HEK293 (cell line): ENCODE measurements around the gene CREB3L1.

Experiments used
- CTCF ChIA-PET: fragments of 350-600 bp; formaldehyde crosslinking; extraction: SDS; loops from one replicate; lab custom pipeline; 2021; ENCODE audit warnings: antibody characterized with exemption; lab: Yijun Ruan, JAX
- POLR2A ChIA-PET: fragments of 300-600 bp; formaldehyde crosslinking; extraction: SDS; loops from one replicate; lab custom pipeline; 2020; ENCODE audit warnings: antibody characterized with exemption, inconsistent platforms; lab: Yijun Ruan, JAX
- H3K27ac ChIP-seq: fragments of 200-500 bp; sonication (Bioruptor generic); 2 replicates; pipeline ENCODE4 v1.5.1; 2014; ENCODE audit warnings: low read depth, low read length, control low read depth, inconsistent platforms; ENCODE audit errors: extremely low read depth
- H3K36me3 ChIP-seq, 2 experiments: fragments of 200-500 bp in 1 of 2; sonication (Bioruptor generic) in 1 of 2; 1 replicate in 1 of 2; 2 replicates in 1 of 2; pipeline ENCODE4 v1.5.1; 2014 to 2017; ENCODE audit warnings: inconsistent platforms in 2 of 2, low read length in 2 of 2; ENCODE audit not compliant: control insufficient read depth in 2 of 2, insufficient read depth in 1 of 2
- H3K4me1 ChIP-seq: fragments of 200-500 bp; sonication (Bioruptor generic); 2 replicates; pipeline ENCODE4 v1.5.1; 2014; ENCODE audit warnings: mild to moderate bottlenecking, low read length, inconsistent platforms; ENCODE audit not compliant: control insufficient read depth, insufficient read depth
- H3K4me3 ChIP-seq: 2 replicates; pipeline ENCODE4 v1.5.1; 2011; ENCODE audit warnings: low read depth, mild to moderate bottlenecking, control low read depth, low read length, moderate library complexity
- H3K9me3 ChIP-seq: fragments of 200-500 bp; sonication (Bioruptor generic); 2 replicates; pipeline ENCODE4 v1.5.1; 2014; ENCODE audit warnings: low read depth, low read length, inconsistent platforms; ENCODE audit not compliant: control insufficient read depth, insufficient read depth
- TCF7L2 ChIP-seq: IDR thresholded peaks from 2 replicates; pipeline ENCODE4 v1.6.1; 2011; ENCODE audit warnings: low read depth, mild to moderate bottlenecking, inconsistent platforms, low read length, moderate library complexity, borderline replicate concordance
- ZBTB1 ChIP-seq: fragments of 450-650 bp; formaldehyde crosslinking; IDR thresholded peaks from 2 replicates; pipeline ENCODE4 v1.5.1; 2016; ENCODE audit warnings: missing biosample characterization, missing genetic modification characterization
- ZBTB11 ChIP-seq: fragments of 450-650 bp; formaldehyde crosslinking; conservative IDR thresholded peaks from 2 replicates; pipeline ENCODE4 v1.5.1; 2016; ENCODE audit warnings: low read depth, missing biosample characterization, missing genetic modification characterization
- ZBTB48 ChIP-seq: fragments of 450-650 bp; formaldehyde crosslinking; IDR thresholded peaks from 2 replicates; pipeline ENCODE4 v1.5.1; 2016; ENCODE audit warnings: missing biosample characterization, missing genetic modification characterization
- ZIC2 ChIP-seq: fragments of 450-650 bp; formaldehyde crosslinking; IDR thresholded peaks from 2 replicates; pipeline ENCODE4 v1.5.1; 2016; ENCODE audit warnings: missing biosample characterization, missing genetic modification characterization
- ZNF157 ChIP-seq: fragments of 450-650 bp; formaldehyde crosslinking; IDR thresholded peaks from 2 replicates; pipeline ENCODE4 v1.5.1; 2016; ENCODE audit warnings: missing biosample characterization, missing genetic modification characterization
- ZNF18 ChIP-seq: fragments of 450-650 bp; formaldehyde crosslinking; IDR thresholded peaks from 2 replicates; pipeline ENCODE4 v1.5.1; 2016; ENCODE audit warnings: missing biosample characterization, missing genetic modification characterization
- ZNF184 ChIP-seq: fragments of 450-650 bp; IDR thresholded peaks from 2 replicates; pipeline ENCODE4 v1.5.1; 2018; ENCODE audit warnings: missing biosample characterization, mild to moderate bottlenecking, missing genetic modification characterization
- ZNF239 ChIP-seq: fragments of 450-650 bp; formaldehyde crosslinking; IDR thresholded peaks from 2 replicates; pipeline ENCODE4 v1.5.1; 2016; ENCODE audit warnings: missing biosample characterization, missing genetic modification characterization
- ZNF341 ChIP-seq: fragments of 450-650 bp; formaldehyde crosslinking; IDR thresholded peaks from 2 replicates; pipeline ENCODE4; 2016; ENCODE audit warnings: low read depth, missing biosample characterization, missing genetic modification characterization
- ZNF501 ChIP-seq: fragments of 450-650 bp; formaldehyde crosslinking; IDR thresholded peaks from 2 replicates; pipeline ENCODE4 v1.5.1; 2016; ENCODE audit warnings: missing biosample characterization, missing genetic modification characterization
- ZNF629 ChIP-seq: fragments of 450-650 bp; formaldehyde crosslinking; IDR thresholded peaks from 2 replicates; pipeline ENCODE4 v1.5.1; 2017; ENCODE audit warnings: missing biosample characterization, missing genetic modification characterization
- ZNF654 ChIP-seq: fragments of 450-650 bp; formaldehyde crosslinking; IDR thresholded peaks from 2 replicates; pipeline ENCODE4 v1.5.1; 2016; ENCODE audit warnings: low read depth, missing biosample characterization, missing genetic modification characterization
- ZNF792 ChIP-seq: fragments of 450-650 bp; formaldehyde crosslinking; IDR thresholded peaks from 2 replicates; pipeline ENCODE4 v1.5.1; 2016; ENCODE audit warnings: missing biosample characterization, missing genetic modification characterization

The CREB3L1 gene

GRCh38 chr11:46270684-46271083 lies 6.8 kb upstream of the CREB3L1 start:
- no peak for TF ChIP-seq ZNF184
- H3K9me3 ChIP-seq, result no peaks in the 10 kb centered on the region
- no peaks in the 10 kb centered on the region for H3K36me3 ChIP-seq
- CTCF ChIA-PET, result interaction anchor here (0.6 kb wide), 1 partner anchor 111 kb away, joined by 3 read pairs; no protein-coding TSS in a partner anchor
- no peak overlapping the region for H3K27ac ChIP-seq
- POLR2A ChIA-PET, result no interaction called here
- H3K4me3 ChIP-seq, result no peak overlapping the region
- no peaks in the 10 kb centered on the region; the same call in 1 of the 2 replicates for H3K4me1 ChIP-seq

GRCh38 chr11:46271407-46271806 lies 6.1 kb upstream of the CREB3L1 start:
- POLR2A ChIA-PET, result interaction anchor here (0.6 to 0.9 kb wide), 2 partner anchors 17 to 24 kb away, joined by 4 read pairs; no protein-coding TSS in a partner anchor
- no peaks in the 10 kb centered on the region for H3K9me3 ChIP-seq
- TF ChIP-seq ZBTB1 (no peak), ZNF629 (tag by site-specific recombination) (no peak), ZNF501 (no peak), ZBTB11 (tag by site-specific recombination) (no peak), ZBTB48 (no peak), ZNF792 (tag by site-specific recombination) (0 out of 2 replicates have a peak, but pooled peaks have one; percentile 69), ZNF654 (tag by site-specific recombination) (no peak), ZNF239 (tag by site-specific recombination) (no peak)
- no peak overlapping the region for H3K27ac ChIP-seq
- no peak overlapping the region for H3K4me3 ChIP-seq
- CTCF ChIA-PET, result interaction anchor here (0.6 kb wide), 2 partner anchors 33 to 111 kb away, joined by 3 read pairs; no protein-coding TSS in a partner anchor
- no peaks in the 10 kb centered on the region for H3K36me3 ChIP-seq
- H3K4me1 ChIP-seq, result no peaks in the 10 kb centered on the region; the same call in 1 of the 2 replicates

- ChIA-PET POLR2A (interaction anchor here (0.6 to 1.0 kb wide), 3 partner anchors 18 to 29 kb away, joined by 3 to 4 read pairs (median 4); no protein-coding TSS in a partner anchor), CTCF (interaction anchor here (0.6 to 3.2 kb wide), 7 partner anchors 22 to 70 kb away, joined by 3 to 15 read pairs (median 3); no protein-coding TSS in a partner anchor)
- peak; percentile 63; the same call in 1 of the 2 replicates for TF ChIP-seq ZIC2 (tag by site-specific recombination)
- TF ChIP-seq ZNF341 (tag by site-specific recombination), result no peak
- TF ChIP-seq TCF7L2, result no peak
- TF ChIP-seq ZNF157 (tag by site-specific recombination), result no peak
- peak; percentile 89 for TF ChIP-seq ZNF18 (tag by site-specific recombination)
- Histone ChIP-seq H3K9me3 (no peaks in the 10 kb centered on the region), H3K4me1 (no peaks in the 10 kb centered on the region; the same call in 1 of the 2 replicates), H3K36me3 (no peaks in the 10 kb centered on the region), H3K27ac (no peak overlapping the region), H3K4me3 (no peak overlapping the region)
Observed at GRCh38 chr11:46271875-46272815, 5.3 kb upstream of the CREB3L1 start.
